ENCODE data around the gene MAP3K1.
"Not testable (repeated sequence)": the region's sequence is repeated elsewhere in the genome, so short reads cannot be mapped to it uniquely, and the experiment has no call there.

MAP3K1 gene

GRCh38 chr5:56814963-56815657 lies at the start of gene MAP3K1:
Gene MAP3K1 (plus strand): TSS chr5:56815549. CDS start chr5:56815574, 25 bp downstream.
- H3K4me3 ChIP-seq (ENCODE audit: low read depth, low read length), result peak within 1 kb of the TSS; percentile 92
- DNase-seq (ENCODE audit: low read depth), result no peak
- TF ChIP-seq CTCF (IDR thresholded peaks at IDR 0.05; ENCODE audit: low read depth, low read length, missing control alignments), result no peak

GRCh38 chr5:56766926-56767325 lies 48.4 kb upstream of the MAP3K1 start:
- H3K4me3 ChIP-seq (ENCODE audit: low read depth, low read length), result no peak overlapping the region
- no peak for TF ChIP-seq CTCF (IDR thresholded peaks at IDR 0.05; ENCODE audit: low read depth, low read length, missing control alignments)
- no peak for DNase-seq (ENCODE audit: low read depth)

GRCh38 chr5:56769875-56770604 lies 45.3 kb upstream of the MAP3K1 start:
- TF ChIP-seq CTCF (IDR thresholded peaks at IDR 0.05; ENCODE audit: low read depth, low read length, missing control alignments), result no peak
- H3K4me3 ChIP-seq (ENCODE audit: low read depth, low read length), result no peak overlapping the region
- no peak for DNase-seq (ENCODE audit: low read depth)

- DNase-seq (ENCODE audit: low read depth), result no peak
- H3K4me3 ChIP-seq (ENCODE audit: low read depth, low read length), result no peak overlapping the region
- no peak for TF ChIP-seq CTCF (IDR thresholded peaks at IDR 0.05; ENCODE audit: low read depth, low read length, missing control alignments)
Observed at GRCh38 chr5:56772767-56773166, 42.6 kb upstream of the MAP3K1 start.

- no peak for DNase-seq (ENCODE audit: low read depth)
- no peak for TF ChIP-seq CTCF (IDR thresholded peaks at IDR 0.05; ENCODE audit: low read depth, low read length, missing control alignments)
- no peak overlapping the region for H3K4me3 ChIP-seq (ENCODE audit: low read depth, low read length)
Observed at GRCh38 chr5:56774957-56775356, 40.4 kb upstream of the MAP3K1 start.

- not testable (repeated sequence) for H3K4me3 ChIP-seq (ENCODE audit: low read depth, low read length); DNase-seq (ENCODE audit: low read depth)
Observed at GRCh38 chr5:56776212-56776846, 39.0 kb upstream of the MAP3K1 start.

- no peak overlapping the region for H3K4me3 ChIP-seq (ENCODE audit: low read depth, low read length)
- TF ChIP-seq CTCF (IDR thresholded peaks at IDR 0.05; ENCODE audit: low read depth, low read length, missing control alignments), result no peak
- DNase-seq (ENCODE audit: low read depth), result no peak
Observed at GRCh38 chr5:56783261-56783660, 32.1 kb upstream of the MAP3K1 start.

Measured in GM12864 (cell line).